Measurements from ENCODE around the gene CHID1. TPM values are rescaled to one million over a fixed set of nuclear protein-coding genes. Genes with fewer than 3 reads are reported as not detected.

Gene CHID1
- polyA plus RNA-seq, 1 donor from 2014 or later: 51.2 TPM

DNA sequence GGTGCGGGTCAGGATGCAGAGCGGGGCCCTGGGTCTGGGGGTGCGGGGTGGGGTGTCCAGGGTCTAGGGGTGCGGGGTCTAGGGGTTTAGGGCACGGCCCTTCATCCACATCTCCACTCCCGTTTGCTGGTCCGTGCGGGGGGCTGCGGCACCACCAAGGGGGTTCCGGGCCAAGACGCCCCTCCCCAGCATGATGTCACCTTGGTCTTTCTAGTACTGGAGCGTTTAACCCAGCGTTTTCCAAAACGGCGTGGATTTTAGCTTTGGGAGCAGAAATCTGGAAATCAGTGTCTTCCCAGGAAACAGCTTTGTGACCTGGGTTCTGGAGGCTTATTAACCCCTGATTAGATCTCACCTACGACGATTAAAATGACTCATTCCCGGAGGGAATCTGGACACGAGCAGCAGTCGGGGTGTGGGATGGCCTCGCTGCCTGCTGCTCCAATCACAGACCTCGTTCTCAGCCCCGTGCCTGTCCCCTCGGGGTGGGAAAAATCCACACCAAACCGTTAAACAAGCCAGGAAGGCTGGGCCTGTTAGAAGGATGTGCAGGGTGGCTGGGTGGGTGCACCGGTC is 15.8 kb upstream of the CHID1 start:
- Histone ChIP-seq H3K27ac (ENCODE audit: low read length) (peak overlapping the region; percentile 84), H4K20me1 (ENCODE audit: insufficient read depth) (no peaks in the 10 kb centered on the region), H2AFZ (ENCODE audit: low read depth, low read length) (no peak overlapping the region), H3F3A (ENCODE audit: insufficient read depth, low read length, poor library complexity, severe bottlenecking) (no peaks in the 10 kb centered on the region), H3K27me3 (ENCODE audit: insufficient read depth, low read depth, low read length) (no peaks in the 10 kb centered on the region), H3K9me2 (ENCODE audit: insufficient read depth, low read length) (no peaks in the 10 kb centered on the region), H3K4me2 (ENCODE audit: low read length) (peak overlapping the region; percentile 85), H3K79me2 (replicated peaks; ENCODE audit: insufficient read depth, low read length) (peaks cover 47% of the 10 kb centered on the region), H3K4me3 (ENCODE audit: low read length) (peak overlapping the region; percentile 69), H3K9ac (ENCODE audit: low read length) (peak overlapping the region; percentile 92), H3K36me3 (ENCODE audit: insufficient read depth, low read length) (no peaks in the 10 kb centered on the region), H3K9me3 (ENCODE audit: low read length) (no peaks in the 10 kb centered on the region)
- TF ChIP-seq, protein P1, sequence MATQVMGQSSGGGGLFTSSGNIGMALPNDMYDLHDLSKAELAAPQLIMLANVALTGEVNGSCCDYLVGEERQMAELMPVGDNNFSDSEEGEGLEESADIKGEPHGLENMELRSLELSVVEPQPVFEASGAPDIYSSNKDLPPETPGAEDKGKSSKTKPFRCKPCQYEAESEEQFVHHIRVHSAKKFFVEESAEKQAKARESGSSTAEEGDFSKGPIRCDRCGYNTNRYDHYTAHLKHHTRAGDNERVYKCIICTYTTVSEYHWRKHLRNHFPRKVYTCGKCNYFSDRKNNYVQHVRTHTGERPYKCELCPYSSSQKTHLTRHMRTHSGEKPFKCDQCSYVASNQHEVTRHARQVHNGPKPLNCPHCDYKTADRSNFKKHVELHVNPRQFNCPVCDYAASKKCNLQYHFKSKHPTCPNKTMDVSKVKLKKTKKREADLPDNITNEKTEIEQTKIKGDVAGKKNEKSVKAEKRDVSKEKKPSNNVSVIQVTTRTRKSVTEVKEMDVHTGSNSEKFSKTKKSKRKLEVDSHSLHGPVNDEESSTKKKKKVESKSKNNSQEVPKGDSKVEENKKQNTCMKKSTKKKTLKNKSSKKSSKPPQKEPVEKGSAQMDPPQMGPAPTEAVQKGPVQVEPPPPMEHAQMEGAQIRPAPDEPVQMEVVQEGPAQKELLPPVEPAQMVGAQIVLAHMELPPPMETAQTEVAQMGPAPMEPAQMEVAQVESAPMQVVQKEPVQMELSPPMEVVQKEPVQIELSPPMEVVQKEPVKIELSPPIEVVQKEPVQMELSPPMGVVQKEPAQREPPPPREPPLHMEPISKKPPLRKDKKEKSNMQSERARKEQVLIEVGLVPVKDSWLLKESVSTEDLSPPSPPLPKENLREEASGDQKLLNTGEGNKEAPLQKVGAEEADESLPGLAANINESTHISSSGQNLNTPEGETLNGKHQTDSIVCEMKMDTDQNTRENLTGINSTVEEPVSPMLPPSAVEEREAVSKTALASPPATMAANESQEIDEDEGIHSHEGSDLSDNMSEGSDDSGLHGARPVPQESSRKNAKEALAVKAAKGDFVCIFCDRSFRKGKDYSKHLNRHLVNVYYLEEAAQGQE (IDR thresholded peaks at IDR 0.05; ENCODE audit: borderline replicate concordance): peak; percentile 87
- no peak for TF ChIP-seq RAD21 (conservative IDR thresholded peaks at IDR 0.05)
- TF ChIP-seq MXI1 (conservative IDR thresholded peaks at IDR 0.05; ENCODE audit: poor library complexity, severe bottlenecking): peak; percentile 43
- TF ChIP-seq EP300 (conservative IDR thresholded peaks at IDR 0.05; ENCODE audit: poor library complexity, severe bottlenecking): peak; percentile 25
- no peak for TF ChIP-seq EZH2 (IDR thresholded peaks at IDR 0.05; ENCODE audit: borderline replicate concordance, insufficient read depth, low read length, poor library complexity, severe bottlenecking)
- peak; percentile 40 for TF ChIP-seq SMC3 (conservative IDR thresholded peaks at IDR 0.05; ENCODE audit: poor library complexity)
- TF ChIP-seq, protein P2, sequence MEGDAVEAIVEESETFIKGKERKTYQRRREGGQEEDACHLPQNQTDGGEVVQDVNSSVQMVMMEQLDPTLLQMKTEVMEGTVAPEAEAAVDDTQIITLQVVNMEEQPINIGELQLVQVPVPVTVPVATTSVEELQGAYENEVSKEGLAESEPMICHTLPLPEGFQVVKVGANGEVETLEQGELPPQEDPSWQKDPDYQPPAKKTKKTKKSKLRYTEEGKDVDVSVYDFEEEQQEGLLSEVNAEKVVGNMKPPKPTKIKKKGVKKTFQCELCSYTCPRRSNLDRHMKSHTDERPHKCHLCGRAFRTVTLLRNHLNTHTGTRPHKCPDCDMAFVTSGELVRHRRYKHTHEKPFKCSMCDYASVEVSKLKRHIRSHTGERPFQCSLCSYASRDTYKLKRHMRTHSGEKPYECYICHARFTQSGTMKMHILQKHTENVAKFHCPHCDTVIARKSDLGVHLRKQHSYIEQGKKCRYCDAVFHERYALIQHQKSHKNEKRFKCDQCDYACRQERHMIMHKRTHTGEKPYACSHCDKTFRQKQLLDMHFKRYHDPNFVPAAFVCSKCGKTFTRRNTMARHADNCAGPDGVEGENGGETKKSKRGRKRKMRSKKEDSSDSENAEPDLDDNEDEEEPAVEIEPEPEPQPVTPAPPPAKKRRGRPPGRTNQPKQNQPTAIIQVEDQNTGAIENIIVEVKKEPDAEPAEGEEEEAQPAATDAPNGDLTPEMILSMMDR (IDR thresholded peaks at IDR 0.05; ENCODE audit: poor library complexity, severe bottlenecking): no peak
- no peak for TF ChIP-seq TAF1 (IDR thresholded peaks at IDR 0.05; ENCODE audit: low read depth)
- peak; percentile 53 for TF ChIP-seq POLR2AphosphoS5 (IDR thresholded peaks at IDR 0.05)

DNA sequence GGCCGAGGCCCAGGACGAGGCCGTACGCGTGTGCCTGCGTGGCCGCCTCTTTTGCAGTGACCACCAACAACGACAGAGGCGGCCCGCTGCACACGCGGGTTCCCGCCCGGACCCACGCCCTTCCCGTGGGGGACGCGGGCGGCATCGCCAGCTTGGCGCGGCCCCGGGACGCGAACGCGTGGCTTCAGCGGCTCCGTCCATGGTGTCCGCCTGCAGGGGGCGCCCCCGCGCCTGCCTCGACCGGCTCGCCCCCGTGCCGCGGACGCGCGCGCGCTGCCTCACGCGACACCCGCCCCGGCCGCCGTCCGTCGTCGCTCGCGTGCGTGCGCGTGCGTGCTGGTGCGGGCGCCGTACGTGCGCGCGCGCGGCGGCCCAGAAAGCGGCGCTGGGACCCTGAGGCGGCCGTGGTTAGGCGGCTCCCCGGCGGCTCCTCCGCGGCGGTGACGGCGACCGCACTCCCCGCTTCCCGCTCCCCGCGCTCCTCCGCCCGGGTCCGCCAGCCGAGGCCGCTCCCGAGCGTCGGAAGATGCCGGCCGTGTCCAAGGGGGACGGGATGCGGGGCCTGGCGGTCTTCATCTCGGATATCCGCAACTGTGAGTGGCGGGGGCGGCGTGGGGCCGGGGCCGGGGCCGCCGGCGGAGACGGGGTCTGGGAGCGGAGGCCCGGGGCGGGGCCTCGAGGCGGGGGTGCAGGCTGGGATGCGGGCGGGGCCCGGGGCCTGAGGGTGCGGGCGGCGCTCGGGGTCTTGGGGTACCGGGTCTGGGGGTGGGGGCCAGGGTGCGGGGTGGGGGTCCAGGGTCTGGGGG is 15.1 kb upstream of the CHID1 start, which contains the start of gene AP2A2:
AP2A2 (plus strand) TSS at position 375 of the 806 bp plus-strand sequence; CDS start at position 527, 152 bp downstream.
- no peak within 1 kb of the TSS for H2AFZ ChIP-seq (ENCODE audit: low read depth, low read length)
- H3K27ac ChIP-seq (ENCODE audit: low read length): peak within 1 kb of the TSS; percentile 84
- H3K4me3 ChIP-seq (ENCODE audit: low read length): peak within 1 kb of the TSS; percentile 69
- peak within 1 kb of the TSS; percentile 85 for H3K4me2 ChIP-seq (ENCODE audit: low read length)
- H3K36me3 ChIP-seq (ENCODE audit: insufficient read depth, low read length): no peaks in the 10 kb centered on the region
- no peaks in the 10 kb centered on the region for H3K27me3 ChIP-seq (ENCODE audit: insufficient read depth, low read depth, low read length)
- TF ChIP-seq EZH2 (IDR thresholded peaks at IDR 0.05; ENCODE audit: borderline replicate concordance, insufficient read depth, low read length, poor library complexity, severe bottlenecking): no peak
- TF ChIP-seq, protein P2 (IDR thresholded peaks at IDR 0.05; ENCODE audit: poor library complexity, severe bottlenecking): peak; percentile 98
- peak; percentile 73 for TF ChIP-seq MXI1 (conservative IDR thresholded peaks at IDR 0.05; ENCODE audit: poor library complexity, severe bottlenecking)
- TF ChIP-seq POLR2AphosphoS5 (IDR thresholded peaks at IDR 0.05): peak; percentile 94
- peak; percentile 36 for TF ChIP-seq TAF1 (IDR thresholded peaks at IDR 0.05; ENCODE audit: low read depth)
- TF ChIP-seq, protein P1 (IDR thresholded peaks at IDR 0.05; ENCODE audit: borderline replicate concordance): peak; percentile 57
- TF ChIP-seq EP300 (conservative IDR thresholded peaks at IDR 0.05; ENCODE audit: poor library complexity, severe bottlenecking): peak; percentile 67
- peak; percentile 72 for TF ChIP-seq SMC3 (conservative IDR thresholded peaks at IDR 0.05; ENCODE audit: poor library complexity)
- TF ChIP-seq RAD21 (conservative IDR thresholded peaks at IDR 0.05): peak; percentile 65
- H3K9me2 ChIP-seq (ENCODE audit: insufficient read depth, low read length): no peaks in the 10 kb centered on the region
- H4K20me1 ChIP-seq (ENCODE audit: insufficient read depth): no peaks in the 10 kb centered on the region
- peaks cover 40% of the 10 kb centered on the region for H3K79me2 ChIP-seq (replicated peaks; ENCODE audit: insufficient read depth, low read length)
- H3F3A ChIP-seq (ENCODE audit: insufficient read depth, low read length, poor library complexity, severe bottlenecking): no peaks in the 10 kb centered on the region
- no peaks in the 10 kb centered on the region for H3K9me3 ChIP-seq (ENCODE audit: low read length)
- peak within 1 kb of the TSS; percentile 92 for H3K9ac ChIP-seq (ENCODE audit: low read length)

Measured in neural cell (in vitro differentiated cells).